K562 (cell line): ENCODE measurements around the gene CD47. TPM values are rescaled to one million over a fixed set of nuclear protein-coding genes. Genes with fewer than 3 reads are reported as not detected.

Source experiments
- ATAC-seq: fragments of 200-7000 bp; cut with Tn5 transposase; 3 replicates; pipeline ENCODE4 v1.9.1; 2020; ENCODE audit warnings: moderate library complexity
- BruUV-seq: library from RNA; stranded (reverse); fragments of 400-500 nt; replicated peaks from 2 replicates; lab custom pipeline; 2021; lab: Mats Ljungman, UMichigan
- CTCF ChIA-PET: fragments of 300-600 bp; formaldehyde crosslinking; extraction: SDS; loops from one replicate; lab custom pipeline; 2021; ENCODE audit warnings: low intra/inter-chr PET ratio; lab: Yijun Ruan, JAX
- POLR2A ChIA-PET: fragments of 300-600, 350-650 bp; sonication (Branson Sonifier 250); formaldehyde crosslinking; extraction: SDS; loops from one replicate; lab custom pipeline; 2021; ENCODE audit warnings: antibody characterized with exemption, inconsistent platforms; lab: Yijun Ruan, JAX
- DNase-seq, 4 experiments: peaks; one replicate each; pipeline versions ENCODE4 v3.0.0 to v3.0.0-alpha.2; 2011 to 2018; ENCODE audit warnings: low spot score in 3 of 4, mixed read lengths in 3 of 4; ENCODE audit errors: extremely low read depth in 1 of 4
- FAIRE-seq: peaks from 2 replicates; lab custom pipeline; 2011; peaks lifted over from hg19 to GRCh38; lab: Jason Lieb, UNC
- H2AFZ ChIP-seq: 2 replicates; pipeline ENCODE4 v1.6.0; 2011; ENCODE audit warnings: low read depth, low read length, control low read depth, inconsistent platforms
- H3K27ac ChIP-seq: fragments of 200-600 bp; 3 replicates; pipeline ENCODE4 v1.8.0; 2011; ENCODE audit warnings: low read depth, mild to moderate bottlenecking, control low read depth, inconsistent platforms, low read length, moderate library complexity, mixed read lengths; ENCODE audit errors: extremely low read depth
- H3K27me3 ChIP-seq, 2 experiments: fragments of 300-600 bp in 1 of 2; 2 replicates in 1 of 2; 3 replicates in 1 of 2; pipeline versions ENCODE4 v1.6.0 to v1.8.0; 2011; ENCODE audit warnings: inconsistent platforms in 2 of 2, low read length in 2 of 2, mild to moderate bottlenecking in 1 of 2, mixed read lengths in 1 of 2, moderate library complexity in 1 of 2; ENCODE audit not compliant: control insufficient read depth in 2 of 2, insufficient read depth in 2 of 2
- H3K36me3 ChIP-seq: fragments of 300-600 bp; 3 replicates; pipeline ENCODE4 v1.8.0; 2011; ENCODE audit warnings: mild to moderate bottlenecking, low read length, inconsistent platforms; ENCODE audit not compliant: control insufficient read depth, insufficient read depth
- H3K4me1 ChIP-seq, 2 experiments: fragments of 200-600 bp in 1 of 2; replicated peaks in 1 of 2; 2 replicates in 1 of 2; 3 replicates in 1 of 2; pipeline versions ENCODE4 v1.5.1 to v1.8.0; 2011; ENCODE audit warnings: inconsistent platforms in 2 of 2, low read length in 2 of 2, mild to moderate bottlenecking in 1 of 2, mixed read lengths in 1 of 2, moderate library complexity in 1 of 2; ENCODE audit not compliant: control insufficient read depth in 2 of 2, insufficient read depth in 2 of 2
- H3K4me2 ChIP-seq: 2 replicates; pipeline ENCODE4 v1.6.1; 2011; ENCODE audit warnings: low read length, control low read depth, inconsistent platforms, mixed read lengths; ENCODE audit not compliant: insufficient read depth
- H3K4me3 ChIP-seq: fragments of 200-600 bp; sonication (generic), shearing (Covaris generic); 2 replicates; pipeline ENCODE4 v1.5.1; 2016; ENCODE audit warnings: control low read depth, inconsistent platforms
- H3K79me2 ChIP-seq: fragments of 200-600 bp; 3 replicates; pipeline ENCODE4 v1.8.0; 2011; ENCODE audit warnings: low read length, inconsistent platforms; ENCODE audit not compliant: control insufficient read depth, insufficient read depth
- H3K9ac ChIP-seq, 2 experiments: 2 replicates each; pipeline versions ENCODE4 v1.6.0 to v1.6.1; 2011; ENCODE audit warnings: low read depth in 2 of 2, low read length in 2 of 2, control low read depth in 1 of 2, inconsistent platforms in 1 of 2, mild to moderate bottlenecking in 1 of 2, mixed read lengths in 1 of 2; ENCODE audit not compliant: insufficient read depth in 1 of 2
- H3K9me1 ChIP-seq: one replicate; pipeline ENCODE4 v1.6.0; 2011; ENCODE audit warnings: inconsistent platforms, mild to moderate bottlenecking, low read length, moderate library complexity; ENCODE audit not compliant: control insufficient read depth, insufficient read depth
- H3K9me3 ChIP-seq: replicated peaks from 2 replicates; pipeline ENCODE4 v1.5.1; 2011; ENCODE audit warnings: low read depth, low read length, inconsistent platforms; ENCODE audit not compliant: control insufficient read depth, insufficient read depth
- H4K20me1 ChIP-seq: replicated peaks from 2 replicates; pipeline ENCODE4 v1.6.1; 2011; ENCODE audit warnings: low read length, inconsistent platforms, mixed read lengths; ENCODE audit not compliant: control insufficient read depth, insufficient read depth
- ASH1L ChIP-seq: fragments of 450-650 bp; IDR thresholded peaks from 2 replicates; pipeline ENCODE4 v1.6.1; 2018; ENCODE audit warnings: borderline replicate concordance, mild to moderate bottlenecking, low read depth; ENCODE audit not compliant: partially characterized antibody
- FOS ChIP-seq: IDR thresholded peaks from 3 replicates; pipeline ENCODE4 v1.6.1; 2011; ENCODE audit not compliant: insufficient read length; ENCODE audit errors: extremely low read depth
- FOXK1 ChIP-seq: sonication (generic); formaldehyde crosslinking; IDR thresholded peaks from 2 replicates; pipeline ENCODE4 v1.8.0; 2022; ENCODE audit warnings: missing genetic modification reagents, mild to moderate bottlenecking, borderline replicate concordance
- KLF1 ChIP-seq: fragments of 450-650 bp; IDR thresholded peaks from 2 replicates; pipeline ENCODE4 v1.6.1; 2016; ENCODE audit warnings: missing genetic modification characterization, missing compliant biosample characterization
- POLR2A ChIP-seq: fragments of 450-650 bp; conservative IDR thresholded peaks from 2 replicates; pipeline ENCODE4 v1.6.1; 2016
- SMAD1 ChIP-seq: fragments of 150-350 bp; IDR thresholded peaks from 2 replicates; pipeline ENCODE4 v1.6.1; 2014; ENCODE audit warnings: low read length, low read depth; ENCODE audit not compliant: partially characterized antibody
- ZC3H8 ChIP-seq: fragments of 450-650 bp; IDR thresholded peaks from 2 replicates; pipeline ENCODE4 v1.6.1; 2017
- ZNF133 ChIP-seq: fragments of 250-450 bp; sonication (Bioruptor Pico); IDR thresholded peaks from 2 replicates; pipeline ENCODE4 v1.4.0; 2020; ENCODE audit warnings: mild to moderate bottlenecking
- in situ Hi-C: fragments of 300-500 bp; cut with MboI; formaldehyde crosslinking; loops from 4 replicates; pipeline ENCODE4 v1.15.0; 2018; ENCODE audit warnings: inconsistent platforms, mixed read lengths
- intact Hi-C: fragments of 100-400 bp; cut with micrococcal nuclease; formaldehyde crosslinking; loops from 2 replicates; pipeline ENCODE4 v1.14.2; 2022
- polyA plus RNA-seq, 8 experiments: library from polyadenylated mRNA; depleted of rRNA in 4 of 8; stranded (reverse) in 5 of 8; unstranded in 3 of 8; fragments of >200 nt; fragmentation: Nextera tagmentation in 2 of 8; fragmentation: Illumina TruSeq in 1 of 8; extraction: Ambion mirVana in 2 of 8; extraction: Trizol in 1 of 8; gene quantifications; 2 replicates each; pipeline versions ENCODE4 v1.2.1 to v1.2.3, GENCODE V29; 2011 to 2014; ENCODE audit warnings: inconsistent platforms in 1 of 8, missing spikeins in 1 of 8
- total RNA-seq, 7 experiments: library from RNA; depleted of rRNA in 6 of 7; stranded (reverse); fragments of >200 nt in 6 of 7; fragmentation: Illumina TruSeq in 2 of 7; extraction: Trizol in 2 of 7; gene quantifications; 2 replicates each; pipeline versions ENCODE4 v1.2.1 to v1.2.3, GENCODE V29; 2011 to 2021; ENCODE audit warnings: low replicate concordance in 1 of 7
- TF ChIP-seq, protein P1 (sequence below): sonication (generic); formaldehyde crosslinking; IDR thresholded peaks from 2 replicates; pipeline ENCODE4 v1.8.1; 2023; ENCODE audit warnings: mild to moderate bottlenecking, missing genetic modification reagents
- TF ChIP-seq, protein P2 (sequence below): fragments of 250-450 bp; sonication (Bioruptor Pico); IDR thresholded peaks from 2 replicates; pipeline ENCODE4 v1.4.0; 2020; ENCODE audit warnings: borderline replicate concordance
- TF ChIP-seq, protein P3 (sequence below): fragments of 450-650 bp; IDR thresholded peaks from one replicate; pipeline ENCODE4 v1.6.1; 2018; ENCODE audit warnings: mild to moderate bottlenecking, moderate library complexity; ENCODE audit not compliant: partially characterized antibody

CD47 gene
- total and polyA plus RNA-seq, 9 of the 15 experiments (the other 6 are each of a cell fraction or from before 2014, with no cell fraction given): 10.2 to 62.6 (median 36.3) TPM

DNA sequence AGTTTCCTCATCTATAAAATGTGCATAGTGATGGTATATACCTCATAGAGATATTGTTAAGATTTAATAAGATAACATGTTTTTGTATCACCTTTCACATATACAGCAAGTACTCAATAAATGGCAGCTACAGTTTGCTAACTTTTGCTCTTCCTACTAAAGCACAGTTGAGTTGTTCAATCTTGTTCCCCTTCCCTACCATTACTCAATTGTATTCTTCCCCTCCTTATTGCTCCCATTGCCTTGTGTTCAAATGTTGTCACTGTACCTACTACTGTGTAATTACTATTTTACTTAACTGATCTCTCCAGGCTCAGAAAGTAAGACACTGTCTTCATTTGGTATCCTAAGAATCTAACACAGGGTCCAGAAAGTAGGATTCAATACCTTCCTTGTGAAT, 5.5 kb downstream of the CD47 start:
- no peak overlapping the region for H3K4me2 ChIP-seq
- no peak for DNase-seq
- no peak overlapping the region for H3K27ac ChIP-seq
- H2AFZ ChIP-seq: no peak overlapping the region
- in situ Hi-C loops: no loop called here
- intact Hi-C loops: no loop called here
- peaks cover 0 to 12% of the 10 kb centered on the region in 2 experiments; a peak in 2 of 5 replicates for H3K4me1 ChIP-seq
- H3K27me3 ChIP-seq: no peaks in the 10 kb centered on the region
- no peak for FAIRE-seq
- no peak for ATAC-seq
- TF ChIP-seq, protein P1, sequence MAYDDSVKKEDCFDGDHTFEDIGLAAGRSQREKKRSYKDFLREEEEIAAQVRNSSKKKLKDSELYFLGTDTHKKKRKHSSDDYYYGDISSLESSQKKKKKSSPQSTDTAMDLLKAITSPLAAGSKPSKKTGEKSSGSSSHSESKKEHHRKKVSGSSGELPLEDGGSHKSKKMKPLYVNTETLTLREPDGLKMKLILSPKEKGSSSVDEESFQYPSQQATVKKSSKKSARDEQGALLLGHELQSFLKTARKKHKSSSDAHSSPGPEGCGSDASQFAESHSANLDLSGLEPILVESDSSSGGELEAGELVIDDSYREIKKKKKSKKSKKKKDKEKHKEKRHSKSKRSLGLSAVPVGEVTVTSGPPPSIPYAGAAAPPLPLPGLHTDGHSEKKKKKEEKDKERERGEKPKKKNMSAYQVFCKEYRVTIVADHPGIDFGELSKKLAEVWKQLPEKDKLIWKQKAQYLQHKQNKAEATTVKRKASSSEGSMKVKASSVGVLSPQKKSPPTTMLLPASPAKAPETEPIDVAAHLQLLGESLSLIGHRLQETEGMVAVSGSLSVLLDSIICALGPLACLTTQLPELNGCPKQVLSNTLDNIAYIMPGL (CRISPR knock-in tag): no peak
- TF ChIP-seq KLF1 (tag): no peak
- TF ChIP-seq, protein P2, sequence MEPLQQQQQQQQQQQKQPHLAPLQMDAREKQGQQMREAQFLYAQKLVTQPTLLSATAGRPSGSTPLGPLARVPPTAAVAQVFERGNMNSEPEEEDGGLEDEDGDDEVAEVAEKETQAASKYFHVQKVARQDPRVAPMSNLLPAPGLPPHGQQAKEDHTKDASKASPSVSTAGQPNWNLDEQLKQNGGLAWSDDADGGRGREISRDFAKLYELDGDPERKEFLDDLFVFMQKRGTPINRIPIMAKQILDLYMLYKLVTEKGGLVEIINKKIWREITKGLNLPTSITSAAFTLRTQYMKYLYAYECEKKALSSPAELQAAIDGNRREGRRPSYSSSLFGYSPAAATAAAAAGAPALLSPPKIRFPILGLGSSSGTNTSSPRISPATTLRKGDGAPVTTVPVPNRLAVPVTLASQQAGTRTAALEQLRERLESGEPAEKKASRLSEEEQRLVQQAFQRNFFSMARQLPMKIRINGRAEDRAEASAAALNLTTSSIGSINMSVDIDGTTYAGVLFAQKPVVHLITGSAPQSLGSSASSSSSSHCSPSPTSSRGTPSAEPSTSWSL: no peak
- TF ChIP-seq FOXK1: no peak
- TF ChIP-seq FOS: no peak
- TF ChIP-seq POLR2A: no peak
- TF ChIP-seq, protein P3, sequence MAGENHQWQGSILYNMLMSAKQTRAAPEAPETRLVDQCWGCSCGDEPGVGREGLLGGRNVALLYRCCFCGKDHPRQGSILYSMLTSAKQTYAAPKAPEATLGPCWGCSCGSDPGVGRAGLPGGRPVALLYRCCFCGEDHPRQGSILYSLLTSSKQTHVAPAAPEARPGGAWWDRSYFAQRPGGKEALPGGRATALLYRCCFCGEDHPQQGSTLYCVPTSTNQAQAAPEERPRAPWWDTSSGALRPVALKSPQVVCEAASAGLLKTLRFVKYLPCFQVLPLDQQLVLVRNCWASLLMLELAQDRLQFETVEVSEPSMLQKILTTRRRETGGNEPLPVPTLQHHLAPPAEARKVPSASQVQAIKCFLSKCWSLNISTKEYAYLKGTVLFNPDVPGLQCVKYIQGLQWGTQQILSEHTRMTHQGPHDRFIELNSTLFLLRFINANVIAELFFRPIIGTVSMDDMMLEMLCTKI: no peak
- no peak for TF ChIP-seq ASH1L
- TF ChIP-seq SMAD1: no peak
- no peak for TF ChIP-seq ZC3H8
- no peak for TF ChIP-seq ZNF133 (CRISPR knock-in tag)
- H3K9ac ChIP-seq: no peak overlapping the region
- H3K36me3 ChIP-seq: no peaks in the 10 kb centered on the region
- no peaks in the 10 kb centered on the region for H3K9me1 ChIP-seq
- CTCF ChIA-PET: no interaction called here
- H3K4me3 ChIP-seq: no peak overlapping the region
- peaks cover 43% of the 10 kb centered on the region for H3K79me2 ChIP-seq
- no TSS peak for BruUV-seq
- no peaks in the 10 kb centered on the region for H3K9me3 ChIP-seq
- no peaks in the 10 kb centered on the region for H4K20me1 ChIP-seq
- POLR2A ChIA-PET: no interaction called here
